ENCODE results near the gene CYP2F1. TPM values are rescaled to one million over a fixed set of nuclear protein-coding genes. Genes with fewer than 3 reads are reported as not detected.

Gene CYP2F1
- total and polyA plus RNA-seq, 9 of the 15 experiments (the other 6 are each of a cell fraction or from before 2014, with no cell fraction given) = 0.03 to 0.77 (median 0.18) TPM; not detected in 1

GRCh38 chr19:41116261-41116660 lies 2.0 kb downstream of the CYP2F1 start:
- H2AFZ ChIP-seq (ENCODE audit: low read depth, low read length) = no peak overlapping the region
- H3K27me3 ChIP-seq (ENCODE audit: control insufficient read depth in 2 of 2, insufficient read depth in 2 of 2, low read length in 2 of 2) = peaks cover 6 to 32% of the 10 kb centered on the region in 2 experiments; a peak in 4 of 5 replicates
- CTCF ChIA-PET (ENCODE audit: low intra/inter-chr PET ratio) = no interaction called here
- POLR2A ChIA-PET = interaction anchor here (0.6 kb wide), 1 partner anchor 92 kb away, joined by 3 read pairs; no protein-coding TSS in a partner anchor
- 6% methylated on average over 8 of the region's 8 CpGs for WGBS (ENCODE audit: insufficient coverage, low coverage, missing lambda C conversion rate)
- no peaks in the 10 kb centered on the region for H3K79me2 ChIP-seq (ENCODE audit: control insufficient read depth, insufficient read depth, low read length)
- FAIRE-seq (no peak), ATAC-seq (no peak), DNase-seq (ENCODE audit: extremely low read depth in 1 of 4, low spot score in 3 of 4) (no peak)
- H4K20me1 ChIP-seq (replicated peaks; ENCODE audit: control insufficient read depth, insufficient read depth, low read length) = no peaks in the 10 kb centered on the region
- no peaks in the 10 kb centered on the region for H3K36me3 ChIP-seq (ENCODE audit: control insufficient read depth, insufficient read depth, low read length)
- no peak overlapping the region for H3K9ac ChIP-seq (ENCODE audit: insufficient read depth in 1 of 2, low read depth in 2 of 2, low read length in 2 of 2)
- H3K4me1 ChIP-seq (replicated peaks in 1 of 2; ENCODE audit: control insufficient read depth in 2 of 2, insufficient read depth in 2 of 2, low read length in 2 of 2) = peaks cover 3 to 4% of the 10 kb centered on the region in 2 experiments; a peak in 1 of 5 replicates
- no peaks in the 10 kb centered on the region for H3K9me3 ChIP-seq (replicated peaks; ENCODE audit: control insufficient read depth, insufficient read depth, low read depth, low read length)
- in situ Hi-C loops (cut with MboI) (no loop called here), intact Hi-C loops (cut with micrococcal nuclease) (no loop called here)
- no TSS peak for BruUV-seq (replicated peaks)
- TF ChIP-seq SRSF3 (IDR thresholded peaks at IDR 0.05; ENCODE audit: insufficient read depth, low read length) (no peak), ZKSCAN1 (IDR thresholded peaks at IDR 0.05; ENCODE audit: low read depth, low read length) (no peak), ZNF445 (CRISPR knock-in tag; IDR thresholded peaks at IDR 0.05; ENCODE audit: low read depth) (no peak), LCOR (CRISPR knock-in tag; IDR thresholded peaks at IDR 0.05) (no peak), FOXK1 (CRISPR knock-in tag; IDR thresholded peaks at IDR 0.05; ENCODE audit: borderline replicate concordance) (no peak), POLR3G (IDR thresholded peaks at IDR 0.05; ENCODE audit: extremely low read depth, insufficient read length, insufficient replicate concordance) (no peak), ATF4 (CRISPR knock-in tag; IDR thresholded peaks at IDR 0.05) (no peak), ZNF707 (CRISPR knock-in tag; conservative IDR thresholded peaks at IDR 0.05) (no peak), ZNF23 (CRISPR knock-in tag; IDR thresholded peaks at IDR 0.05) (no peak), CBX1 (IDR thresholded peaks at IDR 0.05; ENCODE audit: low read depth) (no peak), TCF3 (CRISPR knock-in tag; IDR thresholded peaks at IDR 0.05) (no peak), ZFX (CRISPR knock-in tag; IDR thresholded peaks at IDR 0.05) (no peak), ZNF511 (CRISPR knock-in tag; IDR thresholded peaks at IDR 0.05) (no peak), ZNF589 (CRISPR knock-in tag; IDR thresholded peaks at IDR 0.05; ENCODE audit: low read depth) (no peak), KAT7 (CRISPR knock-in tag; IDR thresholded peaks at IDR 0.05; ENCODE audit: borderline replicate concordance) (no peak), PRPF4 (IDR thresholded peaks at IDR 0.05; ENCODE audit: insufficient read depth, low read depth, low read length, poor library complexity, severe bottlenecking) (no peak), KAT8 (IDR thresholded peaks at IDR 0.05; ENCODE audit: low read depth) (no peak), HMG20B (CRISPR knock-in tag; IDR thresholded peaks at IDR 0.05) (no peak)
- TF ChIP-seq, protein P1, sequence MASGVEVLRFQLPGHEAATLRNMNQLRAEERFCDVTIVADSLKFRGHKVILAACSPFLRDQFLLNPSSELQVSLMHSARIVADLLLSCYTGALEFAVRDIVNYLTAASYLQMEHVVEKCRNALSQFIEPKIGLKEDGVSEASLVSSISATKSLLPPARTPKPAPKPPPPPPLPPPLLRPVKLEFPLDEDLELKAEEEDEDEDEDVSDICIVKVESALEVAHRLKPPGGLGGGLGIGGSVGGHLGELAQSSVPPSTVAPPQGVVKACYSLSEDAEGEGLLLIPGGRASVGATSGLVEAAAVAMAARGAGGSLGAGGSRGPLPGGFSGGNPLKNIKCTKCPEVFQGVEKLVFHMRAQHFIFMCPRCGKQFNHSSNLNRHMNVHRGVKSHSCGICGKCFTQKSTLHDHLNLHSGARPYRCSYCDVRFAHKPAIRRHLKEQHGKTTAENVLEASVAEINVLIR (CRISPR knock-in tag; IDR thresholded peaks at IDR 0.05) = no peak
- TF ChIP-seq, protein P2, sequence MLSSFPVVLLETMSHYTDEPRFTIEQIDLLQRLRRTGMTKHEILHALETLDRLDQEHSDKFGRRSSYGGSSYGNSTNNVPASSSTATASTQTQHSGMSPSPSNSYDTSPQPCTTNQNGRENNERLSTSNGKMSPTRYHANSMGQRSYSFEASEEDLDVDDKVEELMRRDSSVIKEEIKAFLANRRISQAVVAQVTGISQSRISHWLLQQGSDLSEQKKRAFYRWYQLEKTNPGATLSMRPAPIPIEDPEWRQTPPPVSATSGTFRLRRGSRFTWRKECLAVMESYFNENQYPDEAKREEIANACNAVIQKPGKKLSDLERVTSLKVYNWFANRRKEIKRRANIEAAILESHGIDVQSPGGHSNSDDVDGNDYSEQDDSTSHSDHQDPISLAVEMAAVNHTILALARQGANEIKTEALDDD (IDR thresholded peaks at IDR 0.05) = no peak
- no peak overlapping the region for H3K27ac ChIP-seq (ENCODE audit: extremely low read depth, low read depth, low read length)
- no peaks in the 10 kb centered on the region for H3K9me1 ChIP-seq (ENCODE audit: control insufficient read depth, insufficient read depth, low read length)
- H3K4me3 ChIP-seq = no peak overlapping the region
- no peak overlapping the region for H3K4me2 ChIP-seq (ENCODE audit: insufficient read depth, low read length)
